NCI-H526 treated with DMSO at 0.1 percent for 48 hours (cell line): ENCODE results near the gene LRRC1.

Source experiments
- DNase-seq: peaks from one replicate; lab custom pipeline; 2025; lab: John Stamatoyannopoulos, UW

The LRRC1 gene

GRCh38 chr6:53962646-53963045, 167.8 kb downstream of the LRRC1 start:
- no peak for DNase-seq

- DNase-seq = no peak
These were observed 172.6 kb downstream of the LRRC1 start for GRCh38 chr6:53967415-53967814.
